ENCODE data around the gene GSTA1. TPM values are rescaled to one million over a fixed set of nuclear protein-coding genes. Genes with fewer than 3 reads are reported as not detected.
"Not testable (repeated sequence)": the region's sequence is repeated elsewhere in the genome, so short reads cannot be mapped to it uniquely, and the experiment has no call there.

GSTA1 gene
- total RNA-seq, 2 donors from 2014 or later: 6.8 to 8.1 TPM

DNA sequence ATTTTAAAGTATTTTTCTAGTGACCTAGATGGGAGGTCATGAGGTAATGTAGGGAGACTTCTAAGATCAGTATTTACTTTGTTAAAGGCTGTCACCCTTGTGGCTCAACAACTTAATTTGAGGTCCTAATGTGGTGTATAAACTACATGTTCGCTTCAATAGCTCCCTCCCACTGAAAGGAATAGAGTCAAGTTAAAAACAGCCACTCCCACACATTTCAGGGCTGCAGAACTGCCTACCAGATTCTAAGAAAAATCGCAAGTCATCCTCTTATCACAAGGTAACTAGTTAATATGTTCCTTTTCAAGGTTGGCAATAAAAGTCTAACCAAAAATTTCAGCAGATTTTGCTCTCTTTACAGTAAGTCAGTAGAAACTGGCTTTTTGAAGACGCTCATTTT, 15.1 kb downstream of the GSTA1 start:
- intact Hi-C loops (cut with DNase I): no loop called here
- no peaks in the 10 kb centered on the region for H3K9me3 ChIP-seq
- no peaks in the 10 kb centered on the region for H3K36me3 ChIP-seq
- no peak overlapping the region for H3K4me3 ChIP-seq
- H3K27me3 ChIP-seq: no peaks in the 10 kb centered on the region
- no peak overlapping the region for H3K27ac ChIP-seq
- no peak overlapping the region for H3K9ac ChIP-seq (ENCODE audit: low read depth in 2 of 2, low read length in 2 of 2)
- TF ChIP-seq, protein P1, sequence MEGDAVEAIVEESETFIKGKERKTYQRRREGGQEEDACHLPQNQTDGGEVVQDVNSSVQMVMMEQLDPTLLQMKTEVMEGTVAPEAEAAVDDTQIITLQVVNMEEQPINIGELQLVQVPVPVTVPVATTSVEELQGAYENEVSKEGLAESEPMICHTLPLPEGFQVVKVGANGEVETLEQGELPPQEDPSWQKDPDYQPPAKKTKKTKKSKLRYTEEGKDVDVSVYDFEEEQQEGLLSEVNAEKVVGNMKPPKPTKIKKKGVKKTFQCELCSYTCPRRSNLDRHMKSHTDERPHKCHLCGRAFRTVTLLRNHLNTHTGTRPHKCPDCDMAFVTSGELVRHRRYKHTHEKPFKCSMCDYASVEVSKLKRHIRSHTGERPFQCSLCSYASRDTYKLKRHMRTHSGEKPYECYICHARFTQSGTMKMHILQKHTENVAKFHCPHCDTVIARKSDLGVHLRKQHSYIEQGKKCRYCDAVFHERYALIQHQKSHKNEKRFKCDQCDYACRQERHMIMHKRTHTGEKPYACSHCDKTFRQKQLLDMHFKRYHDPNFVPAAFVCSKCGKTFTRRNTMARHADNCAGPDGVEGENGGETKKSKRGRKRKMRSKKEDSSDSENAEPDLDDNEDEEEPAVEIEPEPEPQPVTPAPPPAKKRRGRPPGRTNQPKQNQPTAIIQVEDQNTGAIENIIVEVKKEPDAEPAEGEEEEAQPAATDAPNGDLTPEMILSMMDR (IDR thresholded peaks at IDR 0.05): no peak
- DNase-seq: no peak
- H3K4me1 ChIP-seq: no peaks in the 10 kb centered on the region

GRCh38 chr6:52787917-52788316, 15.7 kb downstream of the GSTA1 start:
- Histone ChIP-seq H3K27me3 (no peaks in the 10 kb centered on the region), H3K4me1 (no peaks in the 10 kb centered on the region), H3K27ac (no peak overlapping the region), H3K9ac (ENCODE audit: low read depth in 2 of 2, low read length in 2 of 2) (no peak overlapping the region), H3K4me3 (no peak overlapping the region), H3K36me3 (no peaks in the 10 kb centered on the region), H3K9me3 (no peaks in the 10 kb centered on the region)
- intact Hi-C loops (cut with DNase I): no loop called here
- DNase-seq: no peak
- TF ChIP-seq, protein P1 (IDR thresholded peaks at IDR 0.05): no peak

DNA sequence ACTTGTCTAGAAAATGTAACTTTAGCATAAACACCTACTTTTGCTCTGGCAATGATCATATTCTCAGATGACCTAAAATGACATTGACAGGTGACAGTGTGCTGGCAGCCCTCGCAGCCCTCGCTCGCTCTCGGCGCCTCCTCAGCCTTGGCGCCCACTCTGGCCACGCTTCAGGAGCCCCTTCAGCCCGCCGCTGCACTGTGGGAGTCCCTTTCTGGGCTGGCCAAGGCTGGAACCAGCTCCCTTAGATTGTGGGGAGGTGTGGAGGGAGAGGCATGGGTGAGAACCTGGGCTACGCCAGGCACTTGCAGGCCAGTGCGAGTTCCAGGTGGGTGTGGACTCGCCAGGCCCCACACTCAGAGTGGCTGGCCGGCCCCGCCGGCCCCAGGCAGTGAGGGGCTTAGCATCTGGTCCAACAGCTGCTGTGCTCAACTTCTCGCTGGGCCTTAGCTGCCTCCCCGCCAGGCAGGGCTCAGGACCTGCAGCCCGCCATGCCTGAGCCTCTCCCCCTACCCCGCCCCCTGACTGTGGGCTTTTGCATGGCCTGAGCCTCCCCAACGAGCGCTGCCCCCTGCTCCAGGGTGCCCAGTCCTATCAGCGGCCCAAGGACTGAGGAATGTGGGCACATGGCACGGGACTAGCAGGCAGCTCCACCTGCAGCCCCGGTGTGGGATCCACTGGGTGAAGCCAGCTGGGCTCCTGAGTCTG, 17.2 kb downstream of the GSTA1 start:
- TF ChIP-seq, protein P1 (IDR thresholded peaks at IDR 0.05): no peak
- Histone ChIP-seq H3K27ac (no peak overlapping the region), H3K4me1 (no peaks in the 10 kb centered on the region), H3K9me3 (no peaks in the 10 kb centered on the region), H3K36me3 (no peaks in the 10 kb centered on the region), H3K27me3 (no peaks in the 10 kb centered on the region), H3K9ac (ENCODE audit: low read depth in 2 of 2, low read length in 2 of 2) (no peak overlapping the region), H3K4me3 (no peak overlapping the region)
- DNase-seq: no peak
- intact Hi-C loops (cut with DNase I): no loop called here

DNA sequence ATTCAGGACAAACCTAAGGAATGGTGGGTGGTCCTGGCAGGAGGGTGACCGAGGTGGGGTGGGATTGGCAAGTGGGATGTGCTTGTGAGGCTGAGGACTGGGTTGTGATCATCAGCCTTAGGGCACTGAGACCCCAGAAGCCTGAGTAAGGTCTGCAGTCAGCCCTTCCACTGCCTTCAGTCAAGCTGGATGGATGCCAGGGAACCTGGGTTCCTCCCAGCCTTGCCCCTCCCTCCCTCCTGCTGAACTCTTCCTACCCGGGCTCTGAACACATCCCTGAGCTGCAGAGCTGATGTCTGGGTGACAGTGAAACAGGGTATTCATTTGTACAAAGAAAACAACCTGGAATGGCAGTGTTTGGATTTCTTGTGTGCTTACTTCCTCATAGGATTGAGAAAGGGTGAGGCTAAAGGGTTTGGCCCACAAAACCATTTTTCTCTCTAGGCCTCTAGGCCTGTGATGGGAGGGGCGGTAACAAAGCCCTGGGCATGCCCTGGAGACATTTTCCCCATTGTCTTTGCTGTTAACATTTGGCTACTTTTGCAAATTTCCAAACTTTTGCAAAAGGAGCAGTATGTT, 20.8 kb downstream of the GSTA1 start:
- H3K9ac ChIP-seq (ENCODE audit: low read depth in 2 of 2, low read length in 2 of 2); intact Hi-C loops (cut with DNase I); H3K27me3 ChIP-seq; H3K4me1 ChIP-seq; H3K27ac ChIP-seq; H3K9me3 ChIP-seq; H3K4me3 ChIP-seq; H3K36me3 ChIP-seq: not testable (repeated sequence)
- peak; percentile 66 for DNase-seq

DNA sequence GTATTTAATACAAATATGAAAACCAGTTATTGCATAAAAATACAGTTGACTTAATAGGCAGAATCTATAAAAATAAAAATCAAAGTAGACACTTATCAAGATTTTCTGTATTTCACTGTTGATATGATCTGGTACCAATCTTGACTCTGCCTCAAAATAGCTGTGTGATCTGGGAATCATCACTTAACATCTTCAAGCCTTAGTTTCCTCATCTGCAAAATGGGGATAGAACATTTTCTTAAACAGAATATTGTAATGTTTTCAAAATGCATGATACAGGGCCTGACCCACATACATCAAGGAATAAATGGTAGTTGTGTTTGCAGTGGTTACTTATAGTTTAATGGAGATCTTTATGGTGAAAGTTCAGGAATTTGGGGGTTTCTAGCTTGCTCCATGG, 21.4 kb downstream of the GSTA1 start:
- H3K27me3 ChIP-seq; H3K9ac ChIP-seq (ENCODE audit: low read depth in 2 of 2, low read length in 2 of 2); DNase-seq; H3K4me3 ChIP-seq; intact Hi-C loops (cut with DNase I); H3K9me3 ChIP-seq; H3K4me1 ChIP-seq; H3K27ac ChIP-seq; H3K36me3 ChIP-seq: not testable (repeated sequence)

DNA sequence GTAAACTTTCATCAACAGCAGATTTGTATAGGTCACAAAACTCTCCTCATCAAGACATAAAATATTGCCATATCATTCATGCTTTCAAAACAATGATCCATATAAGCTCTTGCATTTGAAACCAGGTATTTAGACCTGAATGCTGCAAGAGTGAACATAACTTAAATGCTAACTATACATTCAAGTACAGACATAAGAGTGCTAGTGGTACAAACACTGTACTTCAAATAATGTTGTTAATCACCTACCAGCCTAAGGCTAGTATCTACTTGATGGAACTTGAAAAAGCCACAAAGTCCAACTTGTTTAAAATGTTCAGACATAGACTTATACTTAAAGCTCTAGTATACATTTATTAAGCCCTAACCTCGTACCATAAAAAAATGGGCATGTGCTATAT, 24.4 kb downstream of the GSTA1 start:
- Histone ChIP-seq H3K36me3 (no peaks in the 10 kb centered on the region), H3K9ac (ENCODE audit: low read depth in 2 of 2, low read length in 2 of 2) (no peak overlapping the region), H3K27ac (no peak overlapping the region), H3K27me3 (no peaks in the 10 kb centered on the region), H3K4me1 (no peaks in the 10 kb centered on the region), H3K4me3 (no peak overlapping the region), H3K9me3 (no peaks in the 10 kb centered on the region)
- DNase-seq: no peak
- TF ChIP-seq, protein P1 (IDR thresholded peaks at IDR 0.05): no peak
- intact Hi-C loops (cut with DNase I): no loop called here

DNA sequence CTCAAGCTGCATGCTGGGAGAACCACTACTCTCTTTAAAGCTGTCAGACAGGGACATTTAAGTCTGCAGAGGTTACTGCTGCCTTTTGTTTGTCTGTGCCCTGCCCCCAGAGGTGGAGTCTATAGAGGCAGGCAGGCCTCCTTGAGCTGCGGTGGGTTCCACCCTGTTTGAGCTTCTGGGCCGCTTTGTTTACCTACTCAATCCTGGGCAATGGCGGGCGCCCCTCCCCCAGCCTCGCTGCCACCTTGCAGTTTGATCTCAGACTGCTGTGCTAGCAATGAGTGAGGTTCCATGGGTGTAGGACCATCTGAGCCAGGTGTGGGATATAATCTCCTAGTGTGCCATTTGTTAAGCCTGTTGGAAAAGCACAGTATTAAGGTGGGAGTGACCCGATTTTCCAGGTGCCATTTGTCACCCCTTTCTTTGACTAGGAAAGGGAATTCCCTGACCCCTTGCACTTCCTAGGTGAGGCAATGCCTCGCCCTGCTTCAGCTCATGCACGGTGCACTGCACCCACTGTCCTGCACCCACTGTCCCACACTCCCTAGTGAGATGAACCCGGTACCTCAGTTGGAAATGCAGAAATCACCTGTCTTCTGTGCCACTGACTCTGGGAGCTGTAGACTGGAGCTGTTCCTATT, 26.8 kb downstream of the GSTA1 start:
- H3K4me1 ChIP-seq; H3K36me3 ChIP-seq; H3K27ac ChIP-seq; intact Hi-C loops (cut with DNase I); H3K9me3 ChIP-seq; H3K27me3 ChIP-seq; DNase-seq; H3K4me3 ChIP-seq; H3K9ac ChIP-seq (ENCODE audit: low read depth in 2 of 2, low read length in 2 of 2): not testable (repeated sequence)

- H3K9me3 ChIP-seq; H3K4me1 ChIP-seq; H3K27me3 ChIP-seq; intact Hi-C loops (cut with DNase I); H3K36me3 ChIP-seq; DNase-seq; H3K9ac ChIP-seq (ENCODE audit: low read depth in 2 of 2, low read length in 2 of 2); H3K4me3 ChIP-seq; H3K27ac ChIP-seq: not testable (repeated sequence)
Observed at GRCh38 chr6:52769399-52769798, 34.2 kb downstream of the GSTA1 start.

DNA sequence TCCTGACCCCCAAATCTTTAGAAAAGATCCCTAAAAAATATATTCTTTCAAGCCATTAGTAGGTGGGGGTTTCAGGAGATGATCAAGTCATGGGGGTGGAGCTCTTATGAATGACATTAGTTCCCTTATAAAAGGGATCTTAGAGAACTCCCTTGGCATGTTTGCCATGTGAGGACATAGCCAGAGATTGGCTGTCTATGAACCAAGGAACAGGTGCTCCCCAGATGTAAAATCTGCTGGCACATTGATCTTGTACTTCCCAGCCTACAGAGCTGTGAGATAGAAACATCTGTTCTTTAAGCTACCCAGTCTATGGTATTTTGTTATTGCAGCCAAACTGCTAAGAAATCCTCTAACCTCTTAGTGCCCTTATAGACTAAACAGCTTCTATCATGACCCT, 36.0 kb downstream of the GSTA1 start:
- H3K9ac ChIP-seq (ENCODE audit: low read depth in 2 of 2, low read length in 2 of 2); DNase-seq; intact Hi-C loops (cut with DNase I); H3K27ac ChIP-seq; H3K36me3 ChIP-seq; H3K4me1 ChIP-seq; H3K27me3 ChIP-seq; H3K4me3 ChIP-seq; H3K9me3 ChIP-seq: not testable (repeated sequence)
